Hematopoietic multipotent progenitor cell treated with erythropoietin and hydrocortisone succinate and interleukin-3 and kit ligand, for 8 days (in vitro differentiated cells): ENCODE data around the gene TICAM2.
"Not testable (repeated sequence)": the region's sequence is repeated elsewhere in the genome, so short reads cannot be mapped to it uniquely, and the experiment has no call there.

Source experiments
- DNase-seq: peaks from one replicate; pipeline ENCODE4 v3.0.0-alpha.2; 2015

Gene TICAM2

GRCh38 chr5:115601701-115602590 is at the start of gene TICAM2:
TSS of gene TICAM2 (minus strand) at chr5:115602479. CDS start at chr5:115581256, 21,223 bp downstream.
- peak; percentile 76 for DNase-seq

- DNase-seq, result no peak
Observed at GRCh38 chr5:115649541-115649940, 47.3 kb upstream of the TICAM2 start.

GRCh38 chr5:115648056-115648455 is 45.8 kb upstream of the TICAM2 start:
- DNase-seq, result no peak

- not testable (repeated sequence) for DNase-seq
Observed at GRCh38 chr5:115645386-115645785, 43.1 kb upstream of the TICAM2 start.

GRCh38 chr5:115644046-115644445 is 41.8 kb upstream of the TICAM2 start:
- DNase-seq, result no peak

- no peak for DNase-seq
Observed at GRCh38 chr5:115641948-115642347, 39.7 kb upstream of the TICAM2 start.

GRCh38 chr5:115640274-115640673 is 38.0 kb upstream of the TICAM2 start:
- no peak for DNase-seq

- no peak for DNase-seq
Observed at GRCh38 chr5:115639377-115639776, 37.1 kb upstream of the TICAM2 start.

GRCh38 chr5:115637507-115637906 is 35.2 kb upstream of the TICAM2 start:
- DNase-seq, result no peak

GRCh38 chr5:115636008-115636407 is 33.7 kb upstream of the TICAM2 start:
- DNase-seq, result no peak

- peak; percentile 90 for DNase-seq
Observed at GRCh38 chr5:115634343-115635132, 32.3 kb upstream of the TICAM2 start.

- DNase-seq, result no peak
Observed at GRCh38 chr5:115629903-115630302, 27.6 kb upstream of the TICAM2 start.

- DNase-seq, result peak; percentile 24
Observed at GRCh38 chr5:115627295-115627865, 25.1 kb upstream of the TICAM2 start.

GRCh38 chr5:115626445-115626823 is 24.2 kb upstream of the TICAM2 start:
- DNase-seq, result no peak

GRCh38 chr5:115625579-115626444 is 23.5 kb upstream of the TICAM2 start, which contains the start of gene TMED7:
TSS of gene TMED7 (minus strand) at chr5:115626036. CDS start at chr5:115625792, 244 bp downstream.
- DNase-seq, result peak; percentile 98

- DNase-seq, result peak; percentile 23
Observed at GRCh38 chr5:115624994-115625393, 22.7 kb upstream of the TICAM2 start.

- peak; percentile 23 for DNase-seq
Observed at GRCh38 chr5:115623658-115624057, 21.4 kb upstream of the TICAM2 start.

GRCh38 chr5:115621365-115621900 is 19.2 kb upstream of the TICAM2 start:
- peak; percentile 22 for DNase-seq

- no peak for DNase-seq
Observed at GRCh38 chr5:115616892-115617291, 14.6 kb upstream of the TICAM2 start.

- DNase-seq, result no peak
Observed at GRCh38 chr5:115616472-115616871, 14.2 kb upstream of the TICAM2 start.

- DNase-seq, result no peak
Observed at GRCh38 chr5:115611873-115612272, 9.6 kb upstream of the TICAM2 start.

GRCh38 chr5:115607935-115608334 is 5.7 kb upstream of the TICAM2 start:
- peak; percentile 26 for DNase-seq
